SK-N-DZ (cell line): ENCODE measurements around the gene HLA-DQB2. TPM values are rescaled to one million over a fixed set of nuclear protein-coding genes. Genes with fewer than 3 reads are reported as not detected.
"Not testable (repeated sequence)": the region's sequence is repeated elsewhere in the genome, so short reads cannot be mapped to it uniquely, and the experiment has no call there.

ENCODE experiments used
- DNase-seq: peaks from one replicate; pipeline ENCODE4 v3.0.0-alpha.2; 2015; ENCODE audit warnings: low spot score
- polyA plus RNA-seq, 2 experiments: library from polyadenylated mRNA; depleted of rRNA; stranded (reverse); fragments of >200 nt; gene quantifications; 2 replicates each; pipeline ENCODE4 v1.2.3, GENCODE V29; 2014

The HLA-DQB2 gene
- polyA plus RNA-seq (2014; cell fraction: cytosol; rRNA removed): not detected in 2 replicates
- polyA plus RNA-seq (2014; cell fraction: nucleus; rRNA removed): not detected in 2 replicates

GRCh38 chr6:32763421-32763820 is at the start of gene HLA-DQB2:
HLA-DQB2 (minus strand) TSS chr6:32763532; CDS start chr6:32763470, 62 bp downstream.
- DNase-seq: no peak

- DNase-seq: no peak
These were observed 45.8 kb upstream of the HLA-DQB2 start for GRCh38 chr6:32809171-32809570.

GRCh38 chr6:32807020-32807580 is 43.8 kb upstream of the HLA-DQB2 start:
- DNase-seq: no peak

GRCh38 chr6:32805404-32805803 is 42.1 kb upstream of the HLA-DQB2 start:
- DNase-seq: not testable (repeated sequence)

GRCh38 chr6:32803416-32803815 is 40.1 kb upstream of the HLA-DQB2 start:
- DNase-seq: no peak

- no peak for DNase-seq
These were observed 36.4 kb upstream of the HLA-DQB2 start for GRCh38 chr6:32799740-32800139.

- DNase-seq: no peak
These were observed 35.8 kb upstream of the HLA-DQB2 start for GRCh38 chr6:32799168-32799567.

- peak; percentile 39 for DNase-seq
These were observed 33.8 kb upstream of the HLA-DQB2 start for GRCh38 chr6:32796848-32797776.

GRCh38 chr6:32794510-32794909 is 31.2 kb upstream of the HLA-DQB2 start:
- no peak for DNase-seq

- no peak for DNase-seq
These were observed 29.6 kb upstream of the HLA-DQB2 start for GRCh38 chr6:32792901-32793435.

GRCh38 chr6:32790306-32790705 is 27.0 kb upstream of the HLA-DQB2 start:
- DNase-seq: no peak

- DNase-seq: peak; percentile 43
These were observed 22.6 kb upstream of the HLA-DQB2 start for GRCh38 chr6:32785781-32786533.

GRCh38 chr6:32782923-32783322 is 19.6 kb upstream of the HLA-DQB2 start:
- DNase-seq: not testable (repeated sequence)

GRCh38 chr6:32779036-32779435 is 15.7 kb upstream of the HLA-DQB2 start:
- no peak for DNase-seq

GRCh38 chr6:32775071-32775470 is 11.7 kb upstream of the HLA-DQB2 start:
- DNase-seq: no peak

- no peak for DNase-seq
These were observed 11.1 kb upstream of the HLA-DQB2 start for GRCh38 chr6:32774426-32774825.

GRCh38 chr6:32772656-32773055 is 9.3 kb upstream of the HLA-DQB2 start:
- no peak for DNase-seq

- DNase-seq: no peak
These were observed 716 bp upstream of the HLA-DQB2 start for GRCh38 chr6:32764048-32764447.

- no peak for DNase-seq
These were observed 1.8 kb downstream of the HLA-DQB2 start for GRCh38 chr6:32761548-32761947.

GRCh38 chr6:32761072-32761471 is 2.3 kb downstream of the HLA-DQB2 start:
- no peak for DNase-seq

GRCh38 chr6:32759669-32760068 is 3.7 kb downstream of the HLA-DQB2 start:
- DNase-seq: no peak

- no peak for DNase-seq
These were observed 10.8 kb downstream of the HLA-DQB2 start for GRCh38 chr6:32752580-32752979.
